Activated CD4-positive, alpha-beta T cell treated with anti-CD3 and anti-CD28 coated beads, Interleukin-2, Interleukin-6, amounts not matched to agents 100 ng/mL and 50 ng/mL, durations not matched to agents 16 hours and 8 hours (primary cell): Measurements from ENCODE around the gene MAP2.
"Not testable (repeated sequence)": the region's sequence is repeated elsewhere in the genome, so short reads cannot be mapped to it uniquely, and the experiment has no call there.

ENCODE experiments used
- DNase-seq: peaks from one replicate; pipeline ENCODE4 v3.0.0-alpha.2; 2020

Gene MAP2

GRCh38 chr2:209492296-209492695 lies 68.4 kb downstream of the MAP2 start:
- not testable (repeated sequence) for DNase-seq

GRCh38 chr2:209495068-209495620 lies 71.3 kb downstream of the MAP2 start:
- not testable (repeated sequence) for DNase-seq

GRCh38 chr2:209495855-209496585 lies 72.2 kb downstream of the MAP2 start:
- no peak for DNase-seq

- no peak for DNase-seq
Observed at GRCh38 chr2:209496586-209496982, 72.7 kb downstream of the MAP2 start.

GRCh38 chr2:209498614-209499013 lies 74.8 kb downstream of the MAP2 start:
- DNase-seq = no peak

- no peak for DNase-seq
Observed at GRCh38 chr2:209499069-209499468, 75.2 kb downstream of the MAP2 start.

- no peak for DNase-seq
Observed at GRCh38 chr2:209501579-209501978, 77.7 kb downstream of the MAP2 start.

- no peak for DNase-seq
Observed at GRCh38 chr2:209505410-209505809, 81.6 kb downstream of the MAP2 start.

- DNase-seq = no peak
Observed at GRCh38 chr2:209508255-209508654, 84.4 kb downstream of the MAP2 start.

- DNase-seq = no peak
Observed at GRCh38 chr2:209511637-209512036, 87.8 kb downstream of the MAP2 start.

GRCh38 chr2:209512971-209513370 lies 89.1 kb downstream of the MAP2 start:
- no peak for DNase-seq

GRCh38 chr2:209517436-209517835 lies 93.6 kb downstream of the MAP2 start:
- DNase-seq = no peak

GRCh38 chr2:209519271-209519670 lies 95.4 kb downstream of the MAP2 start:
- DNase-seq = no peak

- no peak for DNase-seq
Observed at GRCh38 chr2:209519906-209520305, 96.1 kb downstream of the MAP2 start.

- DNase-seq = no peak
Observed at GRCh38 chr2:209523041-209523740, 99.3 kb downstream of the MAP2 start.

GRCh38 chr2:209523867-209524266 lies 100.0 kb downstream of the MAP2 start:
- DNase-seq = no peak

GRCh38 chr2:209525331-209525730 lies 101.5 kb downstream of the MAP2 start:
- DNase-seq = no peak

GRCh38 chr2:209525834-209526281 lies 102.0 kb downstream of the MAP2 start:
- DNase-seq = no peak

- DNase-seq = no peak
Observed at GRCh38 chr2:209526561-209526960, 102.7 kb downstream of the MAP2 start.

- no peak for DNase-seq
Observed at GRCh38 chr2:209529579-209529978, 105.7 kb downstream of the MAP2 start.

- DNase-seq = no peak
Observed at GRCh38 chr2:209532321-209532720, 108.5 kb downstream of the MAP2 start.

GRCh38 chr2:209533391-209533790 lies 109.5 kb downstream of the MAP2 start:
- DNase-seq = no peak

- DNase-seq = no peak
Observed at GRCh38 chr2:209534228-209534627, 110.4 kb downstream of the MAP2 start.

- DNase-seq = no peak
Observed at GRCh38 chr2:209536363-209536762, 112.5 kb downstream of the MAP2 start.
